Muscle layer of colon (tissue), 2 donors: ENCODE data around the gene AUNIP.

Source experiments
- H3K27ac ChIP-seq: one replicate; pipeline ENCODE4 v1.7.0; 2013; ENCODE audit warnings: low read depth, mild to moderate bottlenecking, low read length, moderate library complexity
- H3K27me3 ChIP-seq, 2 donors: one replicate each; pipeline ENCODE4 v1.7.0; 2013; ENCODE audit warnings: low read length in 2 of 2, mild to moderate bottlenecking in 2 of 2; ENCODE audit not compliant: insufficient read depth in 2 of 2, control insufficient read depth in 1 of 2
- H3K36me3 ChIP-seq: one replicate; pipeline ENCODE4 v1.7.0; 2013; ENCODE audit warnings: mild to moderate bottlenecking, low read length; ENCODE audit not compliant: insufficient read depth
- H3K4me1 ChIP-seq: one replicate; pipeline ENCODE4 v1.7.0; 2013; ENCODE audit warnings: mild to moderate bottlenecking, low read length; ENCODE audit not compliant: insufficient read depth
- H3K4me3 ChIP-seq, 2 donors: one replicate each; pipeline ENCODE4 v1.7.0; 2013; ENCODE audit warnings: low read length in 2 of 2, low read depth in 1 of 2, mild to moderate bottlenecking in 1 of 2, moderate library complexity in 1 of 2
- H3K9ac ChIP-seq: one replicate; pipeline ENCODE4 v1.7.0; 2013; ENCODE audit warnings: low read length
- H3K9me3 ChIP-seq: one replicate; pipeline ENCODE4 v1.7.0; 2013; ENCODE audit warnings: mild to moderate bottlenecking, low read length
- donor health status: abdominal sarcoma.
- donor health status: Adenocarcinoma of cecum.

The AUNIP gene

DNA sequence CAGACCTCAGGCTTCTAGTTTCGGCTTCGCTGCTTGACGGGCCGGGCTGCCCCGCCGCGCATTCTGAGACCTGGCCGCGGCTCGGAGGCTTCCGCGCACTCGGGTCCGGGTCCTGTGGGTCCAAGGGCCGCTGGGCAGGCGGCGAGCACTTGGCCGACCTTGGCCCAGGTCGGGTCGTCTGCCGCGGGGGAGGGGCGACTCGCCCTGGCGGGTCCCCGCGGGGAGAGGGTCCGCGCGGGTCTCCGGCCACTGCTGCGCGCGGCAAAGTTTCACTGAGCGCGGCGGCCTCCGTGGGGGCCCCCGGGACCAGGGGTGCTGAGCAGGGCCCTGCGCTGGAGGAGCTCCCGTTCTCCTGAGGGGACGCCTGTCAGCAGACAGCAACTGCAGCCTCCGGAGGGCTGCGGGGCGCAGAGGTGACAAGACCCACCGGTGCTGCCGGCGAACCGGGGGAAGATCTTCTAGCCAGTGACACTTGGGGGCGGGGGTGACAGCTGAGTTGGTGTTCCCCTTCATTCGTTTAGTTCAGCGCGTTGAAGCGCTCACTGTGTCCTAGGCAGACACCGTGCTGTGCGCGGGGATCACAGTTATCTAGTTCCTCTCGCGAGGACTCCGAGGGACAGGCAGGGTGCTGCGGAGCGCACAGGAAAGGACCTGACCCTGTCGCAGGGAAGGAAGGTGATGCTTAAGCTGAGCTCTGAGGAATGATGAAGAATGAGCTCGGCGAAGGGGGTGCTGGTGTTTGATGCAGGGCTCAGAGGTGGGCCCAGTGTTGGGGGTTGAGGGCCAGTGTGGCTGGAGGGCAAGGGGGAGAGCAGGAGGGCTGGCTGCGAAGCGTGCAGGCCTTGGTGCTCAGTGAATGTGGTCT is 38.8 kb downstream of the AUNIP start:
- peaks cover 30% of the 10 kb centered on the region for H3K4me1 ChIP-seq

DNA sequence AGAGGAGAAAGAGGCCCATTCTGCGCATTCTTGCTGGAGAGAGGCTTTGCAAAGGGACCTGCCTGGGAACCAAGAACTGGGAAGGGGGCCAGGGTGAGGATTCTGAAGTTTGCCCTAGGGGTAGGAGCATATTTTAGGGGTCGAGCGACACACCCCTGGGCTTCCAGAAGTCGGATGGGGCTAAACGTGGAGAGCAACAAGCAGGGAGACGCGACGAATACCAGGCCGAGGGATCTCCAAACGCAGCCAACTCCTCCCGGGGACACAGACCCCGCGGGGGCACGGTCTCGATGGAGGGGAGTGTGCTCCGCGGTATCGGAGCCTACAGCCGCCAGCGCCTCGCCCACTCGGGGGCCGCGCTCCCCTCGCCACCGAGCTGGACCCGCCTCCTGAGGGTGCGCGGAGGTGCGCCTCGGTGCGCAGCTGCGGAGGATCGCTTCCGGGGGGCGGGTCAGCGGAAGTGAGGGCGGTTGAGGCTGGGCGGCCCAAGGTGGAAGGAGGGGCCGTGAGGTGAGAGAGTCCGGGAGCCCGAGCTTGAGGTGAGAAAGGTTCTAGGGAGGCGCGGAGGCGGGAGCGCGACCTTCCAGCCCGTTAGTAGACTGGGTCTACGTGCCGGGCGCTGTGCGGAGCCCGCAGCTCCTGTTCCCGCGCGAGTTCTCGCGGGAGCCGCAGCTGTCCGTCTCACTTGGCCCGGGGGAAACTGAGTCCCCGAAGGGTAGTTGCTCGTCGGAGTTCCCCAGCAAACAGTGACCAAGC is 39.6 kb downstream of the AUNIP start, which contains the start of gene MTFR1L:
MTFR1L (plus strand) TSS at position 464 of the 756 bp plus-strand sequence. CDS start 3,151 bp downstream, outside the sequence.
- H3K27ac ChIP-seq, result peak within 1 kb of the TSS; percentile 98
- H3K27me3 ChIP-seq, result no peaks in the 10 kb centered on the region
- peaks cover 30% of the 10 kb centered on the region for H3K4me1 ChIP-seq
- H3K36me3 ChIP-seq, result peaks cover 22% of the 10 kb centered on the region
- peak within 1 kb of the TSS; percentile 88 to 98 for H3K4me3 ChIP-seq
- H3K9me3 ChIP-seq, result no peaks in the 10 kb centered on the region
- H3K9ac ChIP-seq, result peak within 1 kb of the TSS; percentile 84

More for the DNA sequence above, 38.8 kb downstream of the AUNIP start:
- Histone ChIP-seq H3K9me3 (no peaks in the 10 kb centered on the region), H3K36me3 (peaks cover 21% of the 10 kb centered on the region), H3K9ac (peak overlapping the region; percentile 84), H3K27me3 (no peaks in the 10 kb centered on the region), H3K4me3 (peak overlapping the region; percentile 88 to 98), H3K27ac (peak overlapping the region; percentile 98)

DNA sequence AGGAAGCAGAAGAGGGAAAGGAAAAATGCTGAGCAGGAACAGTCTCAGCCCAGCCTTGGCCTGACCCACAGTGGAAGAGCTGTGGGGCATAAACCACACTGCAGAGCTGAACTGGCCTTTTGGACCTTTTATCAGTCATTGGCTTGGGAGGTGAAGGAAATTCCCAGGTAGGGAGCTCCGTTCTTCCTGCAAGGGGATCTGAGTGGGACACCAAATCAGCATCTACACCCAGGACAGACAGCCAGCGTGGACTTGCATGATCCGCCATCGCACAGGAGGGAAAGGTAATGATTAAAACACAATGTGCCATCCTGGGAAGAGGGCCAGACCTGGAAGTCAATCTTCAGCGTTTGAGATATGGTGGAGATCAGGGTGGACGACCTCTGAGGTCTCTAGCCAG is 40.7 kb downstream of the AUNIP start:
- H3K27me3 ChIP-seq, result no peaks in the 10 kb centered on the region
- H3K4me3 ChIP-seq, result peak overlapping the region; percentile 88 to 98
- H3K9ac ChIP-seq, result peak overlapping the region; percentile 84
- no peaks in the 10 kb centered on the region for H3K9me3 ChIP-seq
- H3K36me3 ChIP-seq, result peaks cover 24% of the 10 kb centered on the region
- peak overlapping the region; percentile 98 for H3K27ac ChIP-seq
- peaks cover 29% of the 10 kb centered on the region for H3K4me1 ChIP-seq

DNA sequence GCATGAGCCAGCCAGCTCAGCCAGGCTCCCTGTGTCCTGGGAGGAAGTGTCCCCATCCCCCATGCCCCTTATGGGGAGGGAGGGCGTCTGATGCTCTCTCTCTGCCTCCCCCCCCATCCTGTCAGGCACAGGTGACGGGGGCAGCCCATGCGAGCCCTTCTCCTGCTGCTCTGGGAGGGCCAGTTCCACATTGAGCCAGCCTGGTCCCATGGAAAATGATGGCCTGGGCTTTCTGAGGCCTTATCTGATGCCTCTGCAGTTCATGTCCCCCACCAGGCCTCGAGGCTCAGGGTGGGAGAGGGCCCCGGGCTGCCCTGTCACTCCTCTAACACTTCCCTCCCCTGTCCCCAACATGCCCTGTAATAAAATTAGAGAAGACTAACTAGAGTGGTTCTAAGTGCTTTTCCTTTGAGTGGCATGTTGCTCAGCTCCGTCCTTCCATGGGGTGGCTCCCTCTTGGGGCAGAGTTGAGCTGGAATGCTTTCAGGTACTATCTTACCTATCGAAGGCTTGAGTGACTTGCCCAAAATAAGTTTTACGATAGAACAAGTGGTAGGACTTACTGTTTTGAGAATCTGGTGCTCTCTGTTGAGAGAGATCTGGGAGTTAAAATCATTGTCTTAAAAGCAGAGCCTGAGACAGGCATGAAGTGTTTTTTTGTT is 41.3 kb downstream of the AUNIP start:
- H3K27me3 ChIP-seq, result no peaks in the 10 kb centered on the region
- no peaks in the 10 kb centered on the region for H3K9me3 ChIP-seq
- H3K36me3 ChIP-seq, result peaks cover 26% of the 10 kb centered on the region
- H3K4me1 ChIP-seq, result peaks cover 25% of the 10 kb centered on the region
- H3K27ac ChIP-seq, result no peak overlapping the region
- no peak overlapping the region for H3K4me3 ChIP-seq
- no peak overlapping the region for H3K9ac ChIP-seq

DNA sequence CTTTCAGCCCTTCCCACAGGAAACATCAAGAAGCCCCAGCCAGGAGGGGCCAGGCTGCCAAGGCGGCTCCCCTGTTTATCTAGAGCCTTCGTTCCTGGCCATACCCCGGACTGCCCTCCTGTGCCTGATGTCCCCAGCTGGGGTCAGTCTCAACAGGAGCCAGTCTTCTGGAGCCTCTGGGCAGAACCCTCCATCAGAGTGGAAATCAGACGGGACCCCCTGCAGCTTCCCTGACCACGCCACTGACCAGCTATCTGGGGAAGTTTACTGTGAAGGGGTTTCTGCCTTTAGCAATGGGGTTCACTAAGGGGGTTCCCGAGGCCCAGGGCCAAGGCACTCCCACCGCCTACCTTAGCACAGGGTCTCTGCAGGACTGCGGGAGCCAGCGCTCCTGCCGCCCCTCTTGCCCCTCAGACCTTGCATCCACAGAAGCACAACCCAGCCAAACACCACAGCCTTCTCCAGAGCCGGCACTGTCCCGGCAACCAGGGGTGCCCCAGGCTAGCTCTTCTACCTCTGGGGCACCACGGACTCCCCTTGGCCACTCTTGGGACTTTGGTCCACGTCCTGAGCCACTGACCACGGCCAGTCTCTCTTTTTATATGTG is 43.0 kb downstream of the AUNIP start:
- Histone ChIP-seq H3K4me3 (no peak overlapping the region), H3K4me1 (peaks cover 15% of the 10 kb centered on the region), H3K9ac (no peak overlapping the region), H3K36me3 (peaks cover 39% of the 10 kb centered on the region), H3K27ac (no peak overlapping the region), H3K27me3 (no peaks in the 10 kb centered on the region), H3K9me3 (no peaks in the 10 kb centered on the region)

DNA sequence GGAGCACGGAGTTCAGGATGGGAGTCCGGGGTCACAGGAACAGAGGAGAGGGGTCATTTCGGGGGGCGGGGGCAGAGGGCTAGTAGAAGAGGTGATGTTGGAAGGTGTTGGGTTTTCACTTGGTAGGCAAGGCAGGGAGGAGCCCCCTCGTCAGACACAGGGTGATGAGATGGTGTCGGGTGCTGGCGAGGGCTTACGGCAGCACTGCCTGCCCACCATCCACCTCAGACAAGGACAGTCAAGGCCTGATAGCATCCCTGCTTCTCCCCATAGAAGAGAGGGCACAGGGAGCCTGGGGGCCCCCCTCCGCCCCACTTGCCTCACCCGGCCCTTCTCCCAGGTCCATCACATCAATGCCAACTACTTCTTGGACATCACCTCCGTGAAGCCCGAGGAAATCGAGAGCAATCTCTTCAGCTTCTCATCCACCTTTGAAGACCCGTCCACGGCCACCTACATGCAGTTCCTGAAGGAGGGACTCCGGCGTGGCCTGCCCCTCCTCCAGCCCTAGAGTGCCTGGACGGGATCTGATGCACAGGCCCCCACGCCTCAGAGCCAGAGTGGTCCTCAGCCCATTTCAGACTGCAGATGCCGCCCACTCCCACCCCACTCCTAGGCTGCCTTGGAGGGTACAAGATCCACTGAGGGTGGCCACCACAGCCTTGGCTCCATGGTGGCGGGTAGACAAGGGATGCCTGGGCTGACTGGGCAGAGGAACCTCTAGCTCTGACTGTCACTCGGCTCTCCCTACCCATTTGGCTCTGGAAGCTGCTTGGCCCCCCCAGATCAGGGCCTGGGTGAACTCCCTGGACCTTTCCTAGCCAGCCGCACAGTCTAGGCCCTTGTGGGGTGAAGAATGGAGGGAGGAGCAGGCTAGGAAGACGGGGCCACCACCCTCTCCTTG is 43.8 kb downstream of the AUNIP start:
- no peak overlapping the region for H3K27ac ChIP-seq
- H3K9me3 ChIP-seq, result no peaks in the 10 kb centered on the region
- H3K4me1 ChIP-seq, result peaks cover 17% of the 10 kb centered on the region
- no peak overlapping the region for H3K9ac ChIP-seq
- no peaks in the 10 kb centered on the region for H3K27me3 ChIP-seq
- H3K4me3 ChIP-seq, result no peak overlapping the region
- peaks cover 39% of the 10 kb centered on the region for H3K36me3 ChIP-seq

DNA sequence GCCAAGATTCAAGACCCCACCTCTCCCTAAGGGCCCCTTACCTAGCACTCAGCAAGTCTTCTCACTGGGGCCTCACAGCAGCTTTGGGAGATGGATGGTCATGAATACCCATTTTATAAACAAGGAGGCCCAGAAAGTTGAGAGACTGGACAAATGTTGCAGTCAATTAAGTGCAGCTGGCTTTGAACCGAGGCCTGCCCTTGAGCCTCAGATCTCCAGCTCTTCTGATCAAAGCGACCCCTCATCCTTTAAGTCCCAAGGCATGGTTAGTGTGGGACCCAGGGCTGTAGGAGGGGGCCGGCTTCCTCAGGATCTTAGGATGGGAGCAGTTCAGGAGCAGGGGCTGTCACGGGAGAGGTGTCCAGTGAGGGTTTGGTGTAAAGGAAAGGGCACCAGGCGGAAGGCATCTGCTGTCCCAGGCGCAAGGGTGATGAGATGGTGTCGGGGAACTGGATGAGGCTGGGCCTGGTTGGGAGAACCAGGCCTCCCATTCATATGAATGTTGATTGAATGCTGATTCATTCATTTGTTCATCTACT is 44.6 kb downstream of the AUNIP start:
- Histone ChIP-seq H3K27ac (no peak overlapping the region), H3K4me3 (no peak overlapping the region), H3K4me1 (peaks cover 22% of the 10 kb centered on the region), H3K9me3 (no peaks in the 10 kb centered on the region), H3K9ac (no peak overlapping the region), H3K36me3 (peaks cover 47% of the 10 kb centered on the region), H3K27me3 (no peaks in the 10 kb centered on the region)

DNA sequence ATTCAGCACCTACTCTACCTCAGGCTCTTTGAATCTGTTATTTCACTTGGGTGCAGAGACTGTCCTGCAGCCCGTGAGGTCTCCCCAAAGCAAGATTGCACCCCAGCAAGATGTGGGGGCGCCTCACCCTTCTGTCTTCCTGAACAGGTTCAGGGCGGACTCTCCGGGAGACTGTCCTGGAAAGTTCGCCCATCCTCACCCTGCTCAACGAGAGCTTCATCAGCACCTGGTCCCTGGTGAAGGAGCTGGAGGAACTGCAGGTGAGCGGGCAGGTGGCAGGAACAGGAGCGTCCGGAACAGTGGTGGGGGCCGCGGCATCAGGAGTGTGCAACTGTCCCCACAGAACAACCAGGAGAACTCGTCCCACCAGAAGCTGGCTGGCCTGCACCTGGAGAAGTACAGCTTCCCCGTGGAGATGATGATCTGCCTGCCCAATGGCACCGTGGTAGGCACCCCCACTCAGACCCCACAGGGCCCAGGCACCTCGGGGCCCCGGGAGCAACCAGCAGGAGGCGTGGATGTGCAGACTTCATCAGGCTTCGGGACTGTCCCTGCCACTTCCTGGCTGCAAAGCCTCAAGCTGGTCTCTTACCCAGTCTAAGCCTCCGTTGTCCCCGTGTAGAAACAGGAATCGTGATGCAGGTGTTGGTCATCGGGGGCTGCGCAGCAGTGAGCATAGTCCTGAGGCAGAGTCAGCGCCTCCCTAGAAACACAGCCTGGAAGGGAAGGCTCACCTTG is 45.4 kb downstream of the AUNIP start:
- Histone ChIP-seq H3K36me3 (peaks cover 47% of the 10 kb centered on the region), H3K27me3 (no peaks in the 10 kb centered on the region), H3K9ac (no peak overlapping the region), H3K4me3 (no peak overlapping the region), H3K9me3 (no peaks in the 10 kb centered on the region), H3K27ac (no peak overlapping the region), H3K4me1 (peaks cover 17% of the 10 kb centered on the region)

DNA sequence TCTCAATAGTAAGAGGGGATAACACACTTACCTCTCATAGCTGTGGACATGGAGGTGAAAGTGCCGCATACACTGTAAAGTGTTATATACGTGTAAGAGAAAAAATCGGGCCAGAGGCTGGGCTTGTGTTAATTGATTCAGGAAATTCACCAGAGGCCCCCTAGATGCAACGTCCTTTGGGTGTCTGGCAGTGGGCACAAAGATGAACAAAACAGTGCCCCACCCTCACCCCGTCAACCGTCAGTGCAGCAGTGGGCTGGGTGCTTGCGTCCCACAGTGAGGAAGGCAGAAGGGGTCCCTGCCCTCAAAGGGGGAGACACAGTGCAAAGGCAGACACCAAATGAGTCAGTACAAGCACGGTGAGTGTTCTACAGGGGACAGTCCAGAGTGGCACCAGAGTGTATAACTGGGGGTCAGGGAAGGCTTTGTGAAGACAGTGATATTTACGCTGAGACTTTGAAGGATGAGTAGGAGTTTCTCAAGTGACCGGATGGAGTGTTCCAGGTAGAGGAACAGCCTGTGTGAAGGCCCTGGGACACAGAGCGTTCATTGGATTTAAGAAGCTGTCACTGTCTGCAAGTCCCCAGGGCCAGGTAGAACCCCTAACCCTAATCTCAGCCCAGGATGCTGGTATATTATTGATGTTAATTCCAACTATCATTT is 46.1 kb downstream of the AUNIP start:
- Histone ChIP-seq H3K4me1 (peaks cover 12% of the 10 kb centered on the region), H3K27me3 (no peaks in the 10 kb centered on the region), H3K9me3 (no peaks in the 10 kb centered on the region), H3K27ac (no peak overlapping the region), H3K4me3 (no peak overlapping the region), H3K36me3 (peaks cover 47% of the 10 kb centered on the region), H3K9ac (no peak overlapping the region)
